ENCODE measurements around the gene TUSC1.
A peak's percentile ranks its signal among the peaks of the same experiment; 100 is the strongest.

The TUSC1 gene

GRCh38 chr9:25678147-25678666 is at the start of gene TUSC1:
Gene TUSC1 (minus strand): TSS chr9:25678444. CDS start chr9:25678312, 132 bp downstream.
- peak; percentile 52 for DNase-seq
- no peaks in the 10 kb centered on the region for H3K79me2 ChIP-seq (ENCODE audit: low read length)
- peak within 1 kb of the TSS; percentile 50; the same call in 1 of the 2 replicates for H3K9ac ChIP-seq (ENCODE audit: low read length)
- H4K20me1 ChIP-seq (ENCODE audit: insufficient read depth, low read length), result no peaks in the 10 kb centered on the region
- peak within 1 kb of the TSS; percentile 30; the same call in 1 of the 2 replicates for H2AFZ ChIP-seq (ENCODE audit: low read length)
- H3K27me3 ChIP-seq (replicated peaks; ENCODE audit: insufficient read depth, low read length), result no peaks in the 10 kb centered on the region
- no peak within 1 kb of the TSS for H3K27ac ChIP-seq (ENCODE audit: low read length)
- H3K9me2 ChIP-seq (replicated peaks; ENCODE audit: insufficient read depth, low read length), result no peaks in the 10 kb centered on the region
- peak within 1 kb of the TSS; percentile 52; the same call in 1 of the 2 replicates for H3K4me3 ChIP-seq (ENCODE audit: low read length)
- no peak for TF ChIP-seq CTCF (IDR thresholded peaks at IDR 0.05; ENCODE audit: low read length)
- TF ChIP-seq EZH2 (optimal IDR thresholded peaks at IDR 0.05; ENCODE audit: low read depth, low read length), result no peak
- TF ChIP-seq EZH2phosphoT487 (IDR thresholded peaks at IDR 0.05; ENCODE audit: low read length), result no peak
- H3K4me1 ChIP-seq (ENCODE audit: low read length), result no peaks in the 10 kb centered on the region
- H3F3A ChIP-seq (ENCODE audit: insufficient read depth, low read length), result no peaks in the 10 kb centered on the region
- peak within 1 kb of the TSS; percentile 54; the same call in 1 of the 2 replicates for H3K4me2 ChIP-seq (ENCODE audit: low read depth, low read length)
- no peaks in the 10 kb centered on the region for H3K9me3 ChIP-seq (replicated peaks; ENCODE audit: insufficient read depth, low read length)
- no peaks in the 10 kb centered on the region for H3K36me3 ChIP-seq (replicated peaks; ENCODE audit: insufficient read depth, low read length)

GRCh38 chr9:25726871-25727410 is 48.7 kb upstream of the TUSC1 start:
- H3K79me2 ChIP-seq (ENCODE audit: low read length), result no peaks in the 10 kb centered on the region
- no peaks in the 10 kb centered on the region for H3F3A ChIP-seq (ENCODE audit: insufficient read depth, low read length)
- no peak overlapping the region for H3K27ac ChIP-seq (ENCODE audit: low read length)
- H3K36me3 ChIP-seq (replicated peaks; ENCODE audit: insufficient read depth, low read length), result no peaks in the 10 kb centered on the region
- no peaks in the 10 kb centered on the region for H3K9me3 ChIP-seq (replicated peaks; ENCODE audit: insufficient read depth, low read length)
- no peak overlapping the region for H3K4me3 ChIP-seq (ENCODE audit: low read length)
- no peaks in the 10 kb centered on the region for H3K4me1 ChIP-seq (ENCODE audit: low read length)
- H3K9ac ChIP-seq (ENCODE audit: low read length), result no peak overlapping the region
- H3K27me3 ChIP-seq (replicated peaks; ENCODE audit: insufficient read depth, low read length), result no peaks in the 10 kb centered on the region
- TF ChIP-seq EZH2 (optimal IDR thresholded peaks at IDR 0.05; ENCODE audit: low read depth, low read length) (no peak), CTCF (IDR thresholded peaks at IDR 0.05; ENCODE audit: low read length) (no peak), EZH2phosphoT487 (IDR thresholded peaks at IDR 0.05; ENCODE audit: low read length) (no peak)
- no peak overlapping the region for H3K4me2 ChIP-seq (ENCODE audit: low read depth, low read length)
- no peaks in the 10 kb centered on the region for H3K9me2 ChIP-seq (replicated peaks; ENCODE audit: insufficient read depth, low read length)
- no peaks in the 10 kb centered on the region for H4K20me1 ChIP-seq (ENCODE audit: insufficient read depth, low read length)
- no peak for DNase-seq
- no peak overlapping the region for H2AFZ ChIP-seq (ENCODE audit: low read length)

GRCh38 chr9:25724424-25724823 is 46.2 kb upstream of the TUSC1 start:
- Histone ChIP-seq H3K9me3 (replicated peaks; ENCODE audit: insufficient read depth, low read length) (no peaks in the 10 kb centered on the region), H3K27ac (ENCODE audit: low read length) (no peak overlapping the region), H3K4me2 (ENCODE audit: low read depth, low read length) (no peak overlapping the region), H3K4me3 (ENCODE audit: low read length) (no peak overlapping the region), H3K27me3 (replicated peaks; ENCODE audit: insufficient read depth, low read length) (no peaks in the 10 kb centered on the region), H3K9me2 (replicated peaks; ENCODE audit: insufficient read depth, low read length) (no peaks in the 10 kb centered on the region), H3F3A (ENCODE audit: insufficient read depth, low read length) (no peaks in the 10 kb centered on the region), H3K79me2 (ENCODE audit: low read length) (no peaks in the 10 kb centered on the region), H2AFZ (ENCODE audit: low read length) (no peak overlapping the region), H3K36me3 (replicated peaks; ENCODE audit: insufficient read depth, low read length) (no peaks in the 10 kb centered on the region), H4K20me1 (ENCODE audit: insufficient read depth, low read length) (no peaks in the 10 kb centered on the region), H3K9ac (ENCODE audit: low read length) (no peak overlapping the region), H3K4me1 (ENCODE audit: low read length) (no peaks in the 10 kb centered on the region)
- no peak for DNase-seq
- TF ChIP-seq EZH2phosphoT487 (IDR thresholded peaks at IDR 0.05; ENCODE audit: low read length), result no peak
- no peak for TF ChIP-seq EZH2 (optimal IDR thresholded peaks at IDR 0.05; ENCODE audit: low read depth, low read length)
- TF ChIP-seq CTCF (IDR thresholded peaks at IDR 0.05; ENCODE audit: low read length), result no peak

All from MM.1S (cell line).